Esophagus muscularis mucosa (tissue), 4 donors: Measurements from ENCODE around the gene SPINK4. TPM values are rescaled to one million over a fixed set of nuclear protein-coding genes. Genes with fewer than 3 reads are reported as not detected.

Source experiments
- DNase-seq: peaks from one replicate; pipeline ENCODE4 v3.0.0-alpha.2; 2017; ENCODE audit errors: extremely low spot score
- H3K27ac ChIP-seq, 4 donors: fragments of 200-600 bp; sonication (generic); replicated peaks in 1 of 4; 1 replicate in 3 of 4; 2 replicates in 1 of 4; pipeline ENCODE4 v1.5.1; 2016 to 2019; ENCODE audit warnings: mild to moderate bottlenecking in 1 of 4
- H3K27me3 ChIP-seq, 4 donors: fragments of 200-600 bp; sonication (generic); one replicate each; pipeline versions ENCODE4 v1.5.1 to v1.6.0; 2016 to 2019
- H3K36me3 ChIP-seq, 4 donors: fragments of 200-600 bp; sonication (generic); one replicate each; pipeline ENCODE4 v1.5.1; 2016 to 2019
- H3K4me1 ChIP-seq, 4 donors: fragments of 200-600 bp; sonication (generic); one replicate each; pipeline ENCODE4 v1.5.1; 2016 to 2019
- H3K4me3 ChIP-seq, 4 donors: fragments of 200-600 bp; sonication (generic); 1 replicate in 2 of 4; 2 replicates in 2 of 4; pipeline ENCODE4 v1.5.1; 2016 to 2019; ENCODE audit warnings: mild to moderate bottlenecking in 4 of 4, moderate library complexity in 1 of 4
- H3K9me3 ChIP-seq, 4 donors: fragments of 200-600 bp; sonication (generic); 1 replicate in 3 of 4; 2 replicates in 1 of 4; pipeline ENCODE4 v1.5.1; 2016 to 2019
- EP300 ChIP-seq: sonication (generic); formaldehyde crosslinking; IDR thresholded peaks from one replicate; pipeline ENCODE4 v1.6.1; 2017; ENCODE audit warnings: antibody characterized with exemption
- POLR2A ChIP-seq: fragments of 450-650 bp; IDR thresholded peaks from one replicate; pipeline ENCODE4 v1.6.1; 2017; ENCODE audit warnings: antibody characterized with exemption, moderate library complexity, mild to moderate bottlenecking, low read depth
- POLR2AphosphoS5 ChIP-seq, 2 donors: sonication (generic); formaldehyde crosslinking; IDR thresholded peaks; one replicate each; pipeline ENCODE4 v1.6.1; 2017; ENCODE audit warnings: antibody characterized with exemption in 2 of 2
- WGBS: methylation state at CpG from one replicate; pipeline ENCODE4 v1.1.5; 2018; 5-methylcytosine and 5-hydroxymethylcytosine counted together
- intact Hi-C: fragments of 100-400 bp; cut with DNase I; formaldehyde crosslinking; loops from one replicate; pipeline ENCODE4 v1.15.1; 2023
- total RNA-seq, 4 donors: library from RNA; depleted of rRNA; stranded (reverse); fragments of >200 nt; gene quantifications; one replicate each; pipeline versions ENCODE4 v1.1.0 to v1.2.1, GENCODE V29; 2016
- TF ChIP-seq, protein P1 (sequence below), 3 experiments: fragments of 200-600 bp in 2 of 3; fragments of 450-650 bp in 1 of 3; sonication (generic) in 2 of 3; IDR thresholded peaks; one replicate each; pipeline ENCODE4 v1.5.1; 2017 to 2019; ENCODE audit warnings: antibody characterized with exemption in 3 of 3, mild to moderate bottlenecking in 2 of 3, moderate library complexity in 1 of 3

The SPINK4 gene
- total RNA-seq, 4 donors from 2014 or later = not detected

- Histone ChIP-seq H3K27ac (no peak overlapping the region), H3K4me1 (no peaks in the 10 kb centered on the region), H3K27me3 (no peaks in the 10 kb centered on the region), H3K9me3 (no peaks in the 10 kb centered on the region), H3K4me3 (no peak overlapping the region), H3K36me3 (no peaks in the 10 kb centered on the region)
- intact Hi-C loops = no loop called here
- WGBS = 68% methylated on average over 3 of the region's 3 CpGs
- TF ChIP-seq POLR2AphosphoS5 (IDR thresholded peaks at IDR 0.05) (no peak), EP300 (no peak), POLR2A (no peak)
- TF ChIP-seq, protein P1, sequence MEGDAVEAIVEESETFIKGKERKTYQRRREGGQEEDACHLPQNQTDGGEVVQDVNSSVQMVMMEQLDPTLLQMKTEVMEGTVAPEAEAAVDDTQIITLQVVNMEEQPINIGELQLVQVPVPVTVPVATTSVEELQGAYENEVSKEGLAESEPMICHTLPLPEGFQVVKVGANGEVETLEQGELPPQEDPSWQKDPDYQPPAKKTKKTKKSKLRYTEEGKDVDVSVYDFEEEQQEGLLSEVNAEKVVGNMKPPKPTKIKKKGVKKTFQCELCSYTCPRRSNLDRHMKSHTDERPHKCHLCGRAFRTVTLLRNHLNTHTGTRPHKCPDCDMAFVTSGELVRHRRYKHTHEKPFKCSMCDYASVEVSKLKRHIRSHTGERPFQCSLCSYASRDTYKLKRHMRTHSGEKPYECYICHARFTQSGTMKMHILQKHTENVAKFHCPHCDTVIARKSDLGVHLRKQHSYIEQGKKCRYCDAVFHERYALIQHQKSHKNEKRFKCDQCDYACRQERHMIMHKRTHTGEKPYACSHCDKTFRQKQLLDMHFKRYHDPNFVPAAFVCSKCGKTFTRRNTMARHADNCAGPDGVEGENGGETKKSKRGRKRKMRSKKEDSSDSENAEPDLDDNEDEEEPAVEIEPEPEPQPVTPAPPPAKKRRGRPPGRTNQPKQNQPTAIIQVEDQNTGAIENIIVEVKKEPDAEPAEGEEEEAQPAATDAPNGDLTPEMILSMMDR (IDR thresholded peaks at IDR 0.05) = no peak
- DNase-seq = no peak
Measured at GRCh38 chr9:33211695-33212393, 28.1 kb upstream of the SPINK4 start.

DNA sequence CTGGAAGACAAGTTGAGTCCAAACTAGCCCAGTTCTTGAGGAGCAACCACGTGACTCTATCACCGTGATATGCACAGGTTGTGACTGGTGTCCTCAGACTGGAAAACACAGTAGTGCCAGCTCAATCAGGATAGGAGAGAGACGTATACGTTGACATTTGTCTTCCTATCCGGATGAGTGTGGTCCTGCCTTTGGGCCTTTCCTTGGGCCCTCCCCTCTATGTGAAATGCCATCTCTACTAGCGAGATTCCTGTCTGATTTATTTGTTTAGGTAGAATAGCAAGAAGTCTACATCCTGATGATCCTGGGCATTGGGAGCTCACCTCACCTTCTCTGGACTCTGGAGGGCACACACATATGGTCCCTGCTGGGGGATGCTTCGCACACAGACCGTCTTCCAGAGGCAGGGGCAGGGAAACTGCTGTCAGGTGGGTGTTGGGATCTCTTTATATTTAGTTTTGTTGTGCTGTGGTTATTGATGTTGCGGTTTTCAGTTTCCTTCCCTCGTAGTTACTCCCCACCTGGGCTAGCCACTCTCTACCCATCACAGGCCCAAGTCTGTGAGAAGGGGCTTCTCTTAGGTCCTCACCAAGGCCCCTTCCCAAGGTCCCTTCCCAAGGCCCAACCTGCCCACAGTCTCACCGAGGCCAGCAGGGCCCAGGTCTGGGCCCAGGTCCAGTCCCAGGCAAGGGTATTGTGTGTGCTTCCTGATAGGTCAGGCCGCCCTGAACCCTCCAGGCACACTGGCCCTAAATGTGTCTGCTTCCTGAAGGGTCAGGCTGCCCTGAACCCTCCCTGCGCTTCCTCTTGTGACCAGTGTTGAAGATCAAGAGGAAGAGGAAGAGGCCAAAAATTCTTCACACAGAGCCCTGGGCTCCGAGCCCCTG, 19.0 kb upstream of the SPINK4 start:
- no peaks in the 10 kb centered on the region for H3K36me3 ChIP-seq
- 85% methylated on average over 12 of the region's 14 CpGs for WGBS
- DNase-seq = no peak
- H3K27ac ChIP-seq = no peak overlapping the region
- intact Hi-C loops = loop anchor here (5.0 kb wide), 2 partner anchors 49 to 124 kb away; no protein-coding TSS in a partner anchor
- no peaks in the 10 kb centered on the region for H3K9me3 ChIP-seq
- H3K4me3 ChIP-seq = no peak overlapping the region
- H3K27me3 ChIP-seq = no peaks in the 10 kb centered on the region
- TF ChIP-seq, protein P1 (IDR thresholded peaks at IDR 0.05) = no peak
- TF ChIP-seq POLR2AphosphoS5 (IDR thresholded peaks at IDR 0.05) (no peak), EP300 (no peak), POLR2A (no peak)
- H3K4me1 ChIP-seq = peaks cover 4 to 9% (median 7%) of the 10 kb centered on the region in 4 donors

DNA sequence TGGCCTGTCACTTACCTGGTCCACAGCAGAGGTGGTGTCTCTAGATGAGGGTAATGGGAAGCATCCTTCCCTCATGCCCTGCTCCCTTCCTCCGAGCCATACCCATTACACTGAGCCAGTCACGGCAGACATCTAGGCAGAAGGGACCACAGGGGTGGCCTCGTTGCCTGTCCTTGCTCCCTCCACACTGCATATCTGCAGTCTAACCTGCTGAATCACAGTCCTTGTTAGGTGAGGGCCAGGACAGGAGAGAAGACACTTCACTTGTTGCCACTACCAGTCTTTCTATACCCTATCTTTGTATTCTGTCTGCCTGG, 18.4 kb upstream of the SPINK4 start:
- intact Hi-C loops = loop anchor here (5.0 kb wide), 2 partner anchors 49 to 124 kb away; no protein-coding TSS in a partner anchor
- Histone ChIP-seq H3K27ac (no peak overlapping the region), H3K4me1 (peaks cover 4 to 10% (median 7%) of the 10 kb centered on the region in 4 donors), H3K4me3 (no peak overlapping the region), H3K9me3 (no peaks in the 10 kb centered on the region), H3K27me3 (no peaks in the 10 kb centered on the region), H3K36me3 (no peaks in the 10 kb centered on the region)
- WGBS = 100% methylated on average over 2 of the region's 3 CpGs
- TF ChIP-seq, protein P1 (IDR thresholded peaks at IDR 0.05) = no peak
- no peak for TF ChIP-seq POLR2AphosphoS5 (IDR thresholded peaks at IDR 0.05)
- TF ChIP-seq POLR2A = no peak
- no peak for TF ChIP-seq EP300
- no peak for DNase-seq

DNA sequence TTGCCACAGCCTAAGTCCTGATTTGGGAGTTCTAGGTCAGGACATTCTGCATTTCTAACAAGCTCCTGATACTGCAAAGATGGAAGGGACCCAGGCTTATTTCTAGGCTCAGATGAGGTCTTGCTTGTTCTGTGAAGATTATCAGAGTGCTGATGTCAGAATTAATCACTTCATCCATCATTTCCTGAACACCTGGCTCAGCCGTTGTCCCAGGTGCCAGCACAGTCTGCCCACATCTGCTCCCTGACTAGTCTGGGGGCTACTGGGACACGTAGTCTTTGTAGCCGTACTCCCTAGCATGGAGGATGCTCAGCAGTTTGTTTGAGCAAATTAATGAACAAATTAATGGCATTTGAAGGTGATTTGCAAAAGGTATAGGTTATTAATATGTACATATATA, 17.9 kb upstream of the SPINK4 start:
- H3K9me3 ChIP-seq = no peaks in the 10 kb centered on the region
- H3K4me1 ChIP-seq = peaks cover 4 to 10% (median 7%) of the 10 kb centered on the region in 4 donors
- no peak for TF ChIP-seq POLR2A
- no peak for TF ChIP-seq EP300
- TF ChIP-seq POLR2AphosphoS5 (IDR thresholded peaks at IDR 0.05) = no peak
- TF ChIP-seq, protein P1 (IDR thresholded peaks at IDR 0.05) = no peak
- WGBS = 75% methylated on average over 3 of the region's 3 CpGs
- intact Hi-C loops = loop anchor here (5.0 kb wide), 2 partner anchors 50 to 125 kb away; no protein-coding TSS in a partner anchor
- H3K27ac ChIP-seq = no peak overlapping the region
- no peaks in the 10 kb centered on the region for H3K27me3 ChIP-seq
- no peaks in the 10 kb centered on the region for H3K36me3 ChIP-seq
- no peak overlapping the region for H3K4me3 ChIP-seq
- no peak for DNase-seq
